HepG2 (cell line): ENCODE measurements around the gene GUCA1A. TPM values are rescaled to one million over a fixed set of nuclear protein-coding genes. Genes with fewer than 3 reads are reported as not detected.

Source experiments
- ARHGAP35 ChIP-seq: sonication (generic); formaldehyde crosslinking; IDR thresholded peaks from 2 replicates; pipeline ENCODE4 v1.9.0; 2022; ENCODE audit warnings: mild to moderate bottlenecking, inconsistent platforms, moderate library complexity, missing genetic modification reagents, borderline replicate concordance
- ARNTL ChIP-seq: sonication (generic); formaldehyde crosslinking; IDR thresholded peaks from 2 replicates; pipeline ENCODE4 v1.4.0; 2020; ENCODE audit warnings: mild to moderate bottlenecking, missing genetic modification reagents
- CHD4 ChIP-seq: fragments of 200-600 bp; sonication (generic); IDR thresholded peaks from 2 replicates; pipeline ENCODE4 v1.7.0; 2017; ENCODE audit warnings: mild to moderate bottlenecking, low read length, borderline replicate concordance
- FOSL1 ChIP-seq: sonication (generic); formaldehyde crosslinking; IDR thresholded peaks from 2 replicates; pipeline ENCODE4 v1.9.0; 2021; ENCODE audit warnings: missing genetic modification reagents, borderline replicate concordance
- KAT8 ChIP-seq: IDR thresholded peaks from 2 replicates; pipeline ENCODE4 v1.6.1; 2016; ENCODE audit warnings: missing genetic modification reagents, missing compliant biosample characterization
- NONO ChIP-seq, 2 experiments: fragments of 450-650 bp in 1 of 2; sonication (generic) in 1 of 2; formaldehyde crosslinking in 1 of 2; IDR thresholded peaks in 1 of 2; conservative IDR thresholded peaks in 1 of 2; 2 replicates each; pipeline versions ENCODE4 v1.6.1 to v1.8.0; 2017 to 2022; ENCODE audit warnings: mild to moderate bottlenecking in 1 of 2, missing genetic modification reagents in 1 of 2, moderate library complexity in 1 of 2
- SALL2 ChIP-seq: sonication (generic); formaldehyde crosslinking; IDR thresholded peaks from 2 replicates; pipeline ENCODE4 v1.8.1; 2023; ENCODE audit warnings: mild to moderate bottlenecking, missing genetic modification reagents, inconsistent platforms
- SMC3 ChIP-seq: IDR thresholded peaks from 2 replicates; pipeline ENCODE4 v1.6.1; 2011; ENCODE audit warnings: low read length, improper control_type of control experiment
- SP2 ChIP-seq: sonication (generic); formaldehyde crosslinking; IDR thresholded peaks from 2 replicates; pipeline ENCODE4 v1.5.1; 2020; ENCODE audit warnings: mild to moderate bottlenecking, missing genetic modification reagents
- ZC3H4 ChIP-seq: sonication (generic); formaldehyde crosslinking; IDR thresholded peaks from 2 replicates; pipeline ENCODE4 v1.4.0; 2020; ENCODE audit warnings: missing genetic modification reagents, borderline replicate concordance
- ZNF136 ChIP-seq: sonication (generic); formaldehyde crosslinking; IDR thresholded peaks from 2 replicates; pipeline ENCODE4 v1.8.1; 2022; ENCODE audit warnings: low read depth, mild to moderate bottlenecking, moderate library complexity, missing genetic modification reagents
- ZNF224 ChIP-seq: sonication (generic); formaldehyde crosslinking; IDR thresholded peaks from 2 replicates; pipeline ENCODE4 v1.5.0; 2020; ENCODE audit warnings: mild to moderate bottlenecking, missing genetic modification reagents
- ZNF256 ChIP-seq: sonication (generic); formaldehyde crosslinking; conservative IDR thresholded peaks from 2 replicates; pipeline ENCODE4 v1.4.0; 2020; ENCODE audit warnings: missing genetic modification reagents
- ZNF317 ChIP-seq: sonication (generic); formaldehyde crosslinking; IDR thresholded peaks from 2 replicates; pipeline ENCODE4 v1.5.0; 2020; ENCODE audit warnings: mild to moderate bottlenecking, missing genetic modification reagents
- polyA plus RNA-seq, 8 experiments: library from polyadenylated mRNA; depleted of rRNA in 3 of 8; stranded (reverse) in 7 of 8; unstranded in 1 of 8; fragments of >200 nt; fragmentation: Illumina TruSeq in 4 of 8; extraction: Trizol in 4 of 8; gene quantifications; 2 replicates each; pipeline versions ENCODE4 v1.2.1 to v1.2.3, GENCODE V29; 2011 to 2016; ENCODE audit warnings: low read depth in 4 of 8, missing spikeins in 1 of 8, mixed read lengths in 1 of 8; ENCODE audit not compliant: insufficient read depth in 1 of 8
- total RNA-seq, 5 experiments: library from RNA; depleted of rRNA; stranded (reverse); fragments of >200 nt; fragmentation: Illumina TruSeq; extraction: Trizol; gene quantifications; 2 replicates each; pipeline ENCODE4 v1.2.3, GENCODE V29; 2016; ENCODE audit warnings: low read depth in 1 of 5
- TF ChIP-seq, protein P1 (sequence below): sonication (generic); formaldehyde crosslinking; IDR thresholded peaks from 2 replicates; pipeline ENCODE4 v1.5.1; 2020; ENCODE audit warnings: mild to moderate bottlenecking, missing genetic modification reagents, moderate library complexity
- TF ChIP-seq, protein P2 (sequence below): sonication (generic); formaldehyde crosslinking; IDR thresholded peaks from 2 replicates; pipeline ENCODE4 v1.4.0; 2020; ENCODE audit warnings: missing genetic modification reagents
- TF ChIP-seq, protein P3 (sequence below): sonication (generic); formaldehyde crosslinking; IDR thresholded peaks from 2 replicates; pipeline ENCODE4 v1.5.1; 2020; ENCODE audit warnings: missing genetic modification reagents, mild to moderate bottlenecking, borderline replicate concordance
- TF ChIP-seq, protein P4 (sequence below): sonication (generic); formaldehyde crosslinking; IDR thresholded peaks from 2 replicates; pipeline ENCODE4 v1.4.0; 2020; ENCODE audit warnings: missing genetic modification reagents; ENCODE audit errors: not compliant biosample characterization
- TF ChIP-seq, protein P5 (sequence below): sonication (generic); formaldehyde crosslinking; IDR thresholded peaks from 2 replicates; pipeline ENCODE4 v1.4.0; 2020; ENCODE audit warnings: missing genetic modification reagents

The GUCA1A gene
- total and polyA plus RNA-seq, 2 of the 13 experiments (the other 11 are each of a cell fraction or from before 2014, with no cell fraction given): not detected

DNA sequence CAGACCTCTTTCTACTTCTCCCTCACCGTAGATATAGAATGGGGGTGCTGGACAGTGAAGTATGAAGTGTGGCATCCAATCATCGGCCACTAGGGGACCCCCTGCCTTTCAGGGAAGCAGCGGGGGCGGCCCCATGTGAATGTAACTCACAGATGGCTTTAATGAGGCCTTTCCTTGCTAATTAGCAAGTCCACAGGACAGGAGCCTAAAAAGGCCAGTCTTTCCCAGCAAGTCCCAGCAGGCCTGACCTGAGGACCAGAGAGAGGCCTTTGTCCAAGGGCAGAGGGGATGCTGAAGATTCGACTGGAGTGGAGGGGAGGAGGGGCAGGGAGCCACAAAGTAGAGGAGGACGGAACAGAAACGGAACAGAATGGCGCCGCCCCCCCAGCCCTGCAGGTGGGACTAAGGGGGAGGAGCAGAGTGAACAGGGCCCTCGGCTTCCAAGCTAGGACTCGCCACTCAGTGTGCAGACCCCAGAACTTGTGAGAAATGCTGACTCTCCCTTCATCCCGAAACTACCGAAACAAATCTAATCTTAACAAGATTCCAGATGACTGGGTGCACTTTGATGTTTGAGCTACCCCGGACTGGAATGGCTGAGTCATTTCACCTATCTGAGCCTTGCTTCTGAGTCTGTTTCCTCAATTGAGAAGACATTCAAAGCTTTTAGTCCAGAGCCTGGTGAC lies 36.5 kb upstream of the GUCA1A start (continued):
- TF ChIP-seq, protein P1, sequence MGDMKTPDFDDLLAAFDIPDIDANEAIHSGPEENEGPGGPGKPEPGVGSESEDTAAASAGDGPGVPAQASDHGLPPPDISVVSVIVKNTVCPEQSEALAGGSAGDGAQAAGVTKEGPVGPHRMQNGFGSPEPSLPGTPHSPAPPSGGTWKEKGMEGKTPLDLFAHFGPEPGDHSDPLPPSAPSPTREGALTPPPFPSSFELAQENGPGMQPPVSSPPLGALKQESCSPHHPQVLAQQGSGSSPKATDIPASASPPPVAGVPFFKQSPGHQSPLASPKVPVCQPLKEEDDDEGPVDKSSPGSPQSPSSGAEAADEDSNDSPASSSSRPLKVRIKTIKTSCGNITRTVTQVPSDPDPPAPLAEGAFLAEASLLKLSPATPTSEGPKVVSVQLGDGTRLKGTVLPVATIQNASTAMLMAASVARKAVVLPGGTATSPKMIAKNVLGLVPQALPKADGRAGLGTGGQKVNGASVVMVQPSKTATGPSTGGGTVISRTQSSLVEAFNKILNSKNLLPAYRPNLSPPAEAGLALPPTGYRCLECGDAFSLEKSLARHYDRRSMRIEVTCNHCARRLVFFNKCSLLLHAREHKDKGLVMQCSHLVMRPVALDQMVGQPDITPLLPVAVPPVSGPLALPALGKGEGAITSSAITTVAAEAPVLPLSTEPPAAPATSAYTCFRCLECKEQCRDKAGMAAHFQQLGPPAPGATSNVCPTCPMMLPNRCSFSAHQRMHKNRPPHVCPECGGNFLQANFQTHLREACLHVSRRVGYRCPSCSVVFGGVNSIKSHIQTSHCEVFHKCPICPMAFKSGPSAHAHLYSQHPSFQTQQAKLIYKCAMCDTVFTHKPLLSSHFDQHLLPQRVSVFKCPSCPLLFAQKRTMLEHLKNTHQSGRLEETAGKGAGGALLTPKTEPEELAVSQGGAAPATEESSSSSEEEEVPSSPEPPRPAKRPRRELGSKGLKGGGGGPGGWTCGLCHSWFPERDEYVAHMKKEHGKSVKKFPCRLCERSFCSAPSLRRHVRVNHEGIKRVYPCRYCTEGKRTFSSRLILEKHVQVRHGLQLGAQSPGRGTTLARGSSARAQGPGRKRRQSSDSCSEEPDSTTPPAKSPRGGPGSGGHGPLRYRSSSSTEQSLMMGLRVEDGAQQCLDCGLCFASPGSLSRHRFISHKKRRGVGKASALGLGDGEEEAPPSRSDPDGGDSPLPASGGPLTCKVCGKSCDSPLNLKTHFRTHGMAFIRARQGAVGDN: peak; percentile 50
- TF ChIP-seq KAT8: peak; percentile 45
- TF ChIP-seq SMC3: peak; percentile 30; the same call in 1 of the 2 replicates
- 0 out of 2 replicates have a peak, but pooled peaks have one; percentile 44 for TF ChIP-seq ZNF224 (CRISPR knock-in tag)
- 0 out of 2 replicates have a peak, but pooled peaks have one; percentile 41 for TF ChIP-seq ARHGAP35 (CRISPR knock-in tag)
- TF ChIP-seq, protein P2, sequence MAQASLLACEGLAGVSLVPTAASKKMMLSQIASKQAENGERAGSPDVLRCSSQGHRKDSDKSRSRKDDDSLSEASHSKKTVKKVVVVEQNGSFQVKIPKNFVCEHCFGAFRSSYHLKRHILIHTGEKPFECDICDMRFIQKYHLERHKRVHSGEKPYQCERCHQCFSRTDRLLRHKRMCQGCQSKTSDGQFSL (CRISPR knock-in tag): peak; percentile 77
- TF ChIP-seq ZNF256 (CRISPR knock-in tag): no peak
- 0 out of 2 replicates have a peak, but pooled peaks have one; percentile 16 for TF ChIP-seq ZNF317 (CRISPR knock-in tag)
- peak; percentile 55; the same call in 1 of the 2 replicates for TF ChIP-seq FOSL1 (CRISPR knock-in tag)
- peak; percentile 21 for TF ChIP-seq SALL2 (CRISPR knock-in tag)
- TF ChIP-seq SP2: 0 out of 2 replicates have a peak, but pooled peaks have one; percentile 1
- TF ChIP-seq, protein P3, sequence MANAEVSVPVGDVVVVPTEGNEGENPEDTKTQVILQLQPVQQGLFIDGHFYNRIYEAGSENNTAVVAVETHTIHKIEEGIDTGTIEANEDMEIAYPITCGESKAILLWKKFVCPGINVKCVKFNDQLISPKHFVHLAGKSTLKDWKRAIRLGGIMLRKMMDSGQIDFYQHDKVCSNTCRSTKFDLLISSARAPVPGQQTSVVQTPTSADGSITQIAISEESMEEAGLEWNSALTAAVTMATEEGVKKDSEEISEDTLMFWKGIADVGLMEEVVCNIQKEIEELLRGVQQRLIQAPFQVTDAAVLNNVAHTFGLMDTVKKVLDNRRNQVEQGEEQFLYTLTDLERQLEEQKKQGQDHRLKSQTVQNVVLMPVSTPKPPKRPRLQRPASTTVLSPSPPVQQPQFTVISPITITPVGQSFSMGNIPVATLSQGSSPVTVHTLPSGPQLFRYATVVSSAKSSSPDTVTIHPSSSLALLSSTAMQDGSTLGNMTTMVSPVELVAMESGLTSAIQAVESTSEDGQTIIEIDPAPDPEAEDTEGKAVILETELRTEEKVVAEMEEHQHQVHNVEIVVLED: no peak
- TF ChIP-seq, protein P4, sequence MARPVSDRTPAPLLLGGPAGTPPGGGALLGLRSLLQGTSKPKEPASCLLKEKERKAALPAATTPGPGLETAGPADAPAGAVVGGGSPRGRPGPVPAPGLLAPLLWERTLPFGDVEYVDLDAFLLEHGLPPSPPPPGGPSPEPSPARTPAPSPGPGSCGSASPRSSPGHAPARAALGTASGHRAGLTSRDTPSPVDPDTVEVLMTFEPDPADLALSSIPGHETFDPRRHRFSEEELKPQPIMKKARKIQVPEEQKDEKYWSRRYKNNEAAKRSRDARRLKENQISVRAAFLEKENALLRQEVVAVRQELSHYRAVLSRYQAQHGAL (CRISPR knock-in tag): no peak
- TF ChIP-seq ZNF136 (CRISPR knock-in tag): no peak
- TF ChIP-seq, protein P5, sequence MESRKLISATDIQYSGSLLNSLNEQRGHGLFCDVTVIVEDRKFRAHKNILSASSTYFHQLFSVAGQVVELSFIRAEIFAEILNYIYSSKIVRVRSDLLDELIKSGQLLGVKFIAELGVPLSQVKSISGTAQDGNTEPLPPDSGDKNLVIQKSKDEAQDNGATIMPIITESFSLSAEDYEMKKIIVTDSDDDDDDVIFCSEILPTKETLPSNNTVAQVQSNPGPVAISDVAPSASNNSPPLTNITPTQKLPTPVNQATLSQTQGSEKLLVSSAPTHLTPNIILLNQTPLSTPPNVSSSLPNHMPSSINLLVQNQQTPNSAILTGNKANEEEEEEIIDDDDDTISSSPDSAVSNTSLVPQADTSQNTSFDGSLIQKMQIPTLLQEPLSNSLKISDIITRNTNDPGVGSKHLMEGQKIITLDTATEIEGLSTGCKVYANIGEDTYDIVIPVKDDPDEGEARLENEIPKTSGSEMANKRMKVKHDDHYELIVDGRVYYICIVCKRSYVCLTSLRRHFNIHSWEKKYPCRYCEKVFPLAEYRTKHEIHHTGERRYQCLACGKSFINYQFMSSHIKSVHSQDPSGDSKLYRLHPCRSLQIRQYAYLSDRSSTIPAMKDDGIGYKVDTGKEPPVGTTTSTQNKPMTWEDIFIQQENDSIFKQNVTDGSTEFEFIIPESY (CRISPR knock-in tag): no peak
- TF ChIP-seq ARNTL (CRISPR knock-in tag): 0 out of 2 replicates have a peak, but pooled peaks have one; percentile 16
- TF ChIP-seq ZC3H4: no peak
- TF ChIP-seq NONO (IDR thresholded peaks at IDR 0.05): no peak
- TF ChIP-seq NONO (CRISPR knock-in tag; conservative IDR thresholded peaks at IDR 0.05): 0 out of 2 replicates have a peak, but pooled peaks have one; percentile 28
- TF ChIP-seq CHD4: peak; percentile 1; the same call in 1 of the 2 replicates
